Left kidney (tissue), 8 donors: ENCODE results near the gene FOXQ1. TPM values are rescaled to one million over a fixed set of nuclear protein-coding genes. Genes with fewer than 3 reads are reported as not detected.

ENCODE experiments used
- DNase-seq: peaks from one replicate; pipeline ENCODE4 v3.0.0-alpha.2; 2013
- long read RNA-seq, 8 donors: transcript quantifications; one replicate each; lab custom pipeline, GENCODE V29; 2026
- polyA plus RNA-seq: library from polyadenylated mRNA; unstranded; fragments of 120-200 nt; gene quantifications from one replicate; pipeline ENCODE4 v1.2.1, GENCODE V29; 2013; ENCODE audit not compliant: insufficient read length

Gene FOXQ1
- polyA plus RNA-seq, result 10.9 TPM
- long read RNA-seq, donor 1, transcript FOXQ1-201 (1 exons, 2,309 nt), result major isoform, 28 of 28 reads
- long read RNA-seq, donor 1, partial matches to known transcripts, result 0 of 28 reads
- long read RNA-seq, donor 1, other reads (novel, unspliced or antisense), result 0 of 28 reads
- long read RNA-seq, donor 2, transcript FOXQ1-201 (1 exons, 2,309 nt), result major isoform, 11 of 11 reads
- long read RNA-seq, donor 2, partial matches to known transcripts, result 0 of 11 reads
- long read RNA-seq, donor 2, other reads (novel, unspliced or antisense), result 0 of 11 reads
- long read RNA-seq, donor 3, transcript FOXQ1-201 (1 exons, 2,309 nt), result major isoform, 11 of 11 reads
- long read RNA-seq, donor 3, partial matches to known transcripts, result 0 of 11 reads
- long read RNA-seq, donor 3, other reads (novel, unspliced or antisense), result 0 of 11 reads
- long read RNA-seq, donor 4, result 0 reads
- long read RNA-seq, donor 5, transcript FOXQ1-201 (1 exons, 2,309 nt), result major isoform, 14 of 14 reads
- long read RNA-seq, donor 5, partial matches to known transcripts, result 0 of 14 reads
- long read RNA-seq, donor 5, other reads (novel, unspliced or antisense), result 0 of 14 reads
- long read RNA-seq, donor 6, transcript FOXQ1-201 (1 exons, 2,309 nt), result major isoform, 7 of 7 reads
- long read RNA-seq, donor 6, partial matches to known transcripts, result 0 of 7 reads
- long read RNA-seq, donor 6, other reads (novel, unspliced or antisense), result 0 of 7 reads
- long read RNA-seq, donor 7, transcript FOXQ1-201 (1 exons, 2,309 nt), result major isoform, 20 of 20 reads
- long read RNA-seq, donor 7, partial matches to known transcripts, result 0 of 20 reads
- long read RNA-seq, donor 7, other reads (novel, unspliced or antisense), result 0 of 20 reads
- long read RNA-seq, donor 8, transcript FOXQ1-201 (1 exons, 2,309 nt), result major isoform, 8 of 8 reads
- long read RNA-seq, donor 8, partial matches to known transcripts, result 0 of 8 reads
- long read RNA-seq, donor 8, other reads (novel, unspliced or antisense), result 0 of 8 reads

- DNase-seq, result no peak
Measured at GRCh38 chr6:1311400-1312202, at the start of gene FOXQ1. TSS of gene FOXQ1 (plus strand) at chr6:1312098. CDS start at chr6:1312705, 607 bp downstream.

GRCh38 chr6:1262704-1263038, 49.2 kb upstream of the FOXQ1 start:
- DNase-seq, result no peak

GRCh38 chr6:1263039-1263849, 48.7 kb upstream of the FOXQ1 start:
- no peak for DNase-seq

GRCh38 chr6:1263850-1264377, 48.0 kb upstream of the FOXQ1 start:
- no peak for DNase-seq

- DNase-seq, result no peak
Measured at GRCh38 chr6:1264619-1265445, 47.1 kb upstream of the FOXQ1 start.

- DNase-seq, result no peak
Measured at GRCh38 chr6:1266686-1267056, 45.2 kb upstream of the FOXQ1 start.

GRCh38 chr6:1267057-1267732, 44.7 kb upstream of the FOXQ1 start:
- no peak for DNase-seq

- DNase-seq, result no peak
Measured at GRCh38 chr6:1267790-1268762, 43.8 kb upstream of the FOXQ1 start.

GRCh38 chr6:1271071-1271763, 40.7 kb upstream of the FOXQ1 start:
- no peak for DNase-seq

GRCh38 chr6:1278061-1278720, 33.7 kb upstream of the FOXQ1 start:
- DNase-seq, result peak; percentile 27

GRCh38 chr6:1279065-1279464, 32.8 kb upstream of the FOXQ1 start:
- DNase-seq, result no peak

- no peak for DNase-seq
Measured at GRCh38 chr6:1280666-1281300, 31.1 kb upstream of the FOXQ1 start.

GRCh38 chr6:1281746-1282145, 30.2 kb upstream of the FOXQ1 start:
- no peak for DNase-seq

- no peak for DNase-seq
Measured at GRCh38 chr6:1283501-1283900, 28.4 kb upstream of the FOXQ1 start.

- DNase-seq, result no peak
Measured at GRCh38 chr6:1285556-1285955, 26.3 kb upstream of the FOXQ1 start.

- no peak for DNase-seq
Measured at GRCh38 chr6:1285956-1286355, 25.9 kb upstream of the FOXQ1 start.
